ENCODE measurements around the gene BTBD9. TPM values are rescaled to one million over a fixed set of nuclear protein-coding genes. Genes with fewer than 3 reads are reported as not detected.
A peak's percentile ranks its signal among the peaks of the same experiment; 100 is the strongest.

BTBD9 gene
- polyA plus RNA-seq, 4 donors: 5.1 to 10.2 (median 6.7) TPM

GRCh38 chr6:38572186-38572813 is 67.4 kb downstream of the BTBD9 start:
- H3K4me1 ChIP-seq (ENCODE audit: control insufficient read depth in 3 of 3, insufficient read depth in 2 of 3, low read depth in 1 of 3, low read length in 2 of 3): peaks cover 0 to 2% (median 0%) of the 10 kb centered on the region in 3 donors
- FAIRE-seq (no peak), DNase-seq (peak in 1 of 2 donors; percentile 13)
- H3K4me3 ChIP-seq (ENCODE audit: low read depth in 1 of 3, low read length in 3 of 3): no peak overlapping the region
- 37 to 64% (median 52%) methylated on average over 3 of the region's 3 CpGs for WGBS, 3 donors
- no peaks in the 10 kb centered on the region for H3K27me3 ChIP-seq (ENCODE audit: control insufficient read depth in 3 of 3, insufficient read depth in 3 of 3, low read length in 3 of 3)
- H3K36me3 ChIP-seq (ENCODE audit: control insufficient read depth in 3 of 3, insufficient read depth in 2 of 3, low read depth in 1 of 3, low read length in 3 of 3): peaks cover 0 to 4% (median 3%) of the 10 kb centered on the region in 3 donors
- H3K9me3 ChIP-seq (ENCODE audit: control insufficient read depth in 2 of 2, insufficient read depth in 1 of 2, low read depth in 1 of 2, low read length in 1 of 2): no peaks in the 10 kb centered on the region
- peak overlapping the region in 1 of 3 donors; percentile 70 for H3K27ac ChIP-seq (ENCODE audit: low read depth in 1 of 3, low read length in 2 of 3)

GRCh38 chr6:38571721-38572120 is 68.0 kb downstream of the BTBD9 start:
- no peaks in the 10 kb centered on the region for H3K27me3 ChIP-seq (ENCODE audit: control insufficient read depth in 3 of 3, insufficient read depth in 3 of 3, low read length in 3 of 3)
- H3K4me3 ChIP-seq (ENCODE audit: low read depth in 1 of 3, low read length in 3 of 3): no peak overlapping the region
- WGBS, 3 donors: 90 to 96% (median 94%) methylated on average over 1 of the region's 1 CpG
- DNase-seq (no peak), FAIRE-seq (no peak)
- no peaks in the 10 kb centered on the region for H3K9me3 ChIP-seq (ENCODE audit: control insufficient read depth in 2 of 2, insufficient read depth in 1 of 2, low read depth in 1 of 2, low read length in 1 of 2)
- H3K4me1 ChIP-seq (ENCODE audit: control insufficient read depth in 3 of 3, insufficient read depth in 2 of 3, low read depth in 1 of 3, low read length in 2 of 3): peaks cover 0 to 2% (median 0%) of the 10 kb centered on the region in 3 donors
- H3K36me3 ChIP-seq (ENCODE audit: control insufficient read depth in 3 of 3, insufficient read depth in 2 of 3, low read depth in 1 of 3, low read length in 3 of 3): peaks cover 0 to 4% (median 3%) of the 10 kb centered on the region in 3 donors
- H3K27ac ChIP-seq (ENCODE audit: low read depth in 1 of 3, low read length in 2 of 3): peak overlapping the region in 1 of 3 donors; percentile 70

GRCh38 chr6:38570750-38571149 is 69.0 kb downstream of the BTBD9 start:
- H3K9me3 ChIP-seq (ENCODE audit: control insufficient read depth in 2 of 2, insufficient read depth in 1 of 2, low read depth in 1 of 2, low read length in 1 of 2): no peaks in the 10 kb centered on the region
- FAIRE-seq (no peak), DNase-seq (peak; percentile 10 to 12)
- WGBS, 3 donors: 24 to 46% (median 31%) methylated on average over 2 of the region's 2 CpGs
- H3K4me1 ChIP-seq (ENCODE audit: control insufficient read depth in 3 of 3, insufficient read depth in 2 of 3, low read depth in 1 of 3, low read length in 2 of 3): peaks cover 0 to 2% (median 0%) of the 10 kb centered on the region in 3 donors
- no peaks in the 10 kb centered on the region for H3K27me3 ChIP-seq (ENCODE audit: control insufficient read depth in 3 of 3, insufficient read depth in 3 of 3, low read length in 3 of 3)
- H3K36me3 ChIP-seq (ENCODE audit: control insufficient read depth in 3 of 3, insufficient read depth in 2 of 3, low read depth in 1 of 3, low read length in 3 of 3): peaks cover 0 to 3% (median 3%) of the 10 kb centered on the region in 3 donors
- no peak overlapping the region for H3K4me3 ChIP-seq (ENCODE audit: low read depth in 1 of 3, low read length in 3 of 3)
- no peak overlapping the region for H3K27ac ChIP-seq (ENCODE audit: low read depth in 1 of 3, low read length in 2 of 3)

GRCh38 chr6:38567436-38567835 is 72.3 kb downstream of the BTBD9 start:
- H3K4me1 ChIP-seq (ENCODE audit: control insufficient read depth in 3 of 3, insufficient read depth in 2 of 3, low read depth in 1 of 3, low read length in 2 of 3): peaks cover 0 to 2% (median 0%) of the 10 kb centered on the region in 3 donors
- 36 to 58% (median 49%) methylated on average over 5 of the region's 5 CpGs for WGBS, 3 donors
- DNase-seq: peak in 1 of 2 donors; percentile 8
- no peak for FAIRE-seq
- peaks cover 0 to 3% (median 3%) of the 10 kb centered on the region in 3 donors for H3K36me3 ChIP-seq (ENCODE audit: control insufficient read depth in 3 of 3, insufficient read depth in 2 of 3, low read depth in 1 of 3, low read length in 3 of 3)
- no peak overlapping the region for H3K27ac ChIP-seq (ENCODE audit: low read depth in 1 of 3, low read length in 2 of 3)
- no peaks in the 10 kb centered on the region for H3K9me3 ChIP-seq (ENCODE audit: control insufficient read depth in 2 of 2, insufficient read depth in 1 of 2, low read depth in 1 of 2, low read length in 1 of 2)
- no peaks in the 10 kb centered on the region for H3K27me3 ChIP-seq (ENCODE audit: control insufficient read depth in 3 of 3, insufficient read depth in 3 of 3, low read length in 3 of 3)
- no peak overlapping the region for H3K4me3 ChIP-seq (ENCODE audit: low read depth in 1 of 3, low read length in 3 of 3)

GRCh38 chr6:38566295-38567030 is 73.3 kb downstream of the BTBD9 start:
- WGBS, 3 donors: 96 to 97% (median 97%) methylated on average over 6 of the region's 6 CpGs
- no peak for DNase-seq
- H3K36me3 ChIP-seq (ENCODE audit: control insufficient read depth in 3 of 3, insufficient read depth in 2 of 3, low read depth in 1 of 3, low read length in 3 of 3): peaks cover 0 to 3% (median 0%) of the 10 kb centered on the region in 3 donors
- FAIRE-seq: no peak
- no peaks in the 10 kb centered on the region for H3K27me3 ChIP-seq (ENCODE audit: control insufficient read depth in 3 of 3, insufficient read depth in 3 of 3, low read length in 3 of 3)
- no peaks in the 10 kb centered on the region for H3K9me3 ChIP-seq (ENCODE audit: control insufficient read depth in 2 of 2, insufficient read depth in 1 of 2, low read depth in 1 of 2, low read length in 1 of 2)
- no peak overlapping the region for H3K4me3 ChIP-seq (ENCODE audit: low read depth in 1 of 3, low read length in 3 of 3)
- no peak overlapping the region for H3K27ac ChIP-seq (ENCODE audit: low read depth in 1 of 3, low read length in 2 of 3)
- H3K4me1 ChIP-seq (ENCODE audit: control insufficient read depth in 3 of 3, insufficient read depth in 2 of 3, low read depth in 1 of 3, low read length in 2 of 3): peaks cover 0 to 2% (median 0%) of the 10 kb centered on the region in 3 donors

GRCh38 chr6:38564301-38564700 is 75.4 kb downstream of the BTBD9 start:
- FAIRE-seq (no peak), DNase-seq (no peak)
- H3K4me3 ChIP-seq (ENCODE audit: low read depth in 1 of 3, low read length in 3 of 3): no peak overlapping the region
- no peaks in the 10 kb centered on the region for H3K9me3 ChIP-seq (ENCODE audit: control insufficient read depth in 2 of 2, insufficient read depth in 1 of 2, low read depth in 1 of 2, low read length in 1 of 2)
- WGBS, 3 donors: 86 to 98% (median 92%) methylated on average over 4 of the region's 4 CpGs
- H3K27ac ChIP-seq (ENCODE audit: low read depth in 1 of 3, low read length in 2 of 3): no peak overlapping the region
- H3K4me1 ChIP-seq (ENCODE audit: control insufficient read depth in 3 of 3, insufficient read depth in 2 of 3, low read depth in 1 of 3, low read length in 2 of 3): peaks cover 0 to 2% (median 0%) of the 10 kb centered on the region in 3 donors
- H3K27me3 ChIP-seq (ENCODE audit: control insufficient read depth in 3 of 3, insufficient read depth in 3 of 3, low read length in 3 of 3): no peaks in the 10 kb centered on the region
- peaks cover 0 to 3% (median 0%) of the 10 kb centered on the region in 3 donors for H3K36me3 ChIP-seq (ENCODE audit: control insufficient read depth in 3 of 3, insufficient read depth in 2 of 3, low read depth in 1 of 3, low read length in 3 of 3)

- Histone ChIP-seq H3K9me3 (ENCODE audit: control insufficient read depth in 2 of 2, insufficient read depth in 1 of 2, low read depth in 1 of 2, low read length in 1 of 2) (no peaks in the 10 kb centered on the region), H3K4me3 (ENCODE audit: low read depth in 1 of 3, low read length in 3 of 3) (no peak overlapping the region), H3K4me1 (ENCODE audit: control insufficient read depth in 3 of 3, insufficient read depth in 2 of 3, low read depth in 1 of 3, low read length in 2 of 3) (peaks cover 0 to 3% (median 0%) of the 10 kb centered on the region in 3 donors), H3K27ac (ENCODE audit: low read depth in 1 of 3, low read length in 2 of 3) (no peak overlapping the region), H3K36me3 (ENCODE audit: control insufficient read depth in 3 of 3, insufficient read depth in 2 of 3, low read depth in 1 of 3, low read length in 3 of 3) (no peaks in the 10 kb centered on the region), H3K27me3 (ENCODE audit: control insufficient read depth in 3 of 3, insufficient read depth in 3 of 3, low read length in 3 of 3) (no peaks in the 10 kb centered on the region)
- DNase-seq (no peak), FAIRE-seq (no peak)
- WGBS, 3 donors: 69 to 81% (median 76%) methylated on average over 3 of the region's 3 CpGs
Observed at GRCh38 chr6:38555606-38556005, 84.1 kb downstream of the BTBD9 start.

GRCh38 chr6:38554700-38555413 is 84.9 kb downstream of the BTBD9 start:
- Histone ChIP-seq H3K4me3 (ENCODE audit: low read depth in 1 of 3, low read length in 3 of 3) (no peak overlapping the region), H3K36me3 (ENCODE audit: control insufficient read depth in 3 of 3, insufficient read depth in 2 of 3, low read depth in 1 of 3, low read length in 3 of 3) (no peaks in the 10 kb centered on the region), H3K4me1 (ENCODE audit: control insufficient read depth in 3 of 3, insufficient read depth in 2 of 3, low read depth in 1 of 3, low read length in 2 of 3) (peaks cover 0 to 3% (median 0%) of the 10 kb centered on the region in 3 donors), H3K27me3 (ENCODE audit: control insufficient read depth in 3 of 3, insufficient read depth in 3 of 3, low read length in 3 of 3) (no peaks in the 10 kb centered on the region), H3K27ac (ENCODE audit: low read depth in 1 of 3, low read length in 2 of 3) (no peak overlapping the region), H3K9me3 (ENCODE audit: control insufficient read depth in 2 of 2, insufficient read depth in 1 of 2, low read depth in 1 of 2, low read length in 1 of 2) (no peaks in the 10 kb centered on the region)
- DNase-seq: no peak
- no peak for FAIRE-seq
- WGBS, 3 donors: 72 to 81% (median 72%) methylated on average over 4 of the region's 4 CpGs

Measured in small intestine (tissue), 7 donors.